ENCODE results near the gene MMP8.
"Not testable (repeated sequence)": the region's sequence is repeated elsewhere in the genome, so short reads cannot be mapped to it uniquely, and the experiment has no call there.

MMP8 gene

GRCh38 chr11:102751673-102752072, 26.9 kb upstream of the MMP8 start:
- Histone ChIP-seq H3K27me3 (ENCODE audit: low read depth, low read length) (no peaks in the 10 kb centered on the region), H3K36me3 (ENCODE audit: control insufficient read depth in 1 of 2, insufficient read depth in 2 of 2, low read length in 2 of 2) (no peaks in the 10 kb centered on the region), H3K27ac (ENCODE audit: low read length) (no peak overlapping the region), H3K4me3 (ENCODE audit: low read depth in 1 of 2, low read length in 2 of 2) (no peak overlapping the region), H3K4me1 (ENCODE audit: control insufficient read depth in 1 of 2, insufficient read depth in 2 of 2, low read length in 2 of 2) (no peaks in the 10 kb centered on the region), H3K9me3 (ENCODE audit: control insufficient read depth in 1 of 2, low read length in 2 of 2) (peaks cover 0 to 7% of the 10 kb centered on the region in 2 donors)

DNA sequence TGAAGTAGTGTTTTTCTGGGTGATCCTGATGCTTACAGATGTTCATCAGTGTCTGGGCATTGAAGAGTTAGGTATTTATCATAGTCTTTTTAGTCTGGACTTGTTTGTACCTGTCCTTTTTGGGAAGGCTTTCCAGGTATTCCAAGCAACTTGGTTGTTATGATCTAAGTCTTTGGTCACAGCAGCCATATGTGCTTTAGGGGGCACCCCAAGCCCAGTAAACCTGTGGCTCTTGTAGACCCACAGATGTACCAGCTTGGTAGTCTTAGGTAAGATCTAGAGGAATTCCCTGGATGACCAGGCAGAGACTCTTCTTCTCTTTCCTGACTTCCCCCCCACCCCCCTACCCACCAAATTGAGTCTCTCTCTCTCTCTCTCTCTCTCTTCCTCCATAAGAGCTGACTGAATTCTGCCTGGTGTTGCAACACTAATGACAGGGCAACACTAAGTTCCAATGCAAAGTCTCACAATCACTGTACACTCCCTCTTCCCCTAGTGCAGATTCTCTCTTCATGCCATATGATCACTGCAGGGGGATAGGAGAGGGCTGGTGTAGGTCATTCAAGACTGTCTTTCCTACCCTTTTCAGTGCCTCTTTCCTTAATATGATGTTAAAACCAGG, 24.5 kb upstream of the MMP8 start:
- H3K27ac ChIP-seq (ENCODE audit: low read length), result no peak overlapping the region
- no peaks in the 10 kb centered on the region for H3K36me3 ChIP-seq (ENCODE audit: control insufficient read depth in 1 of 2, insufficient read depth in 2 of 2, low read length in 2 of 2)
- no peaks in the 10 kb centered on the region for H3K4me1 ChIP-seq (ENCODE audit: control insufficient read depth in 1 of 2, insufficient read depth in 2 of 2, low read length in 2 of 2)
- no peaks in the 10 kb centered on the region for H3K27me3 ChIP-seq (ENCODE audit: low read depth, low read length)
- no peak overlapping the region for H3K4me3 ChIP-seq (ENCODE audit: low read depth in 1 of 2, low read length in 2 of 2)
- H3K9me3 ChIP-seq (ENCODE audit: control insufficient read depth in 1 of 2, low read length in 2 of 2), result peaks cover 0 to 7% of the 10 kb centered on the region in 2 donors

GRCh38 chr11:102746746-102747578, 22.2 kb upstream of the MMP8 start:
- H3K9me3 ChIP-seq (ENCODE audit: control insufficient read depth in 1 of 2, low read length in 2 of 2); H3K27ac ChIP-seq (ENCODE audit: low read length); H3K36me3 ChIP-seq (ENCODE audit: control insufficient read depth in 1 of 2, insufficient read depth in 2 of 2, low read length in 2 of 2); H3K4me1 ChIP-seq (ENCODE audit: control insufficient read depth in 1 of 2, insufficient read depth in 2 of 2, low read length in 2 of 2); H3K27me3 ChIP-seq (ENCODE audit: low read depth, low read length); H3K4me3 ChIP-seq (ENCODE audit: low read depth in 1 of 2, low read length in 2 of 2): not testable (repeated sequence)

DNA sequence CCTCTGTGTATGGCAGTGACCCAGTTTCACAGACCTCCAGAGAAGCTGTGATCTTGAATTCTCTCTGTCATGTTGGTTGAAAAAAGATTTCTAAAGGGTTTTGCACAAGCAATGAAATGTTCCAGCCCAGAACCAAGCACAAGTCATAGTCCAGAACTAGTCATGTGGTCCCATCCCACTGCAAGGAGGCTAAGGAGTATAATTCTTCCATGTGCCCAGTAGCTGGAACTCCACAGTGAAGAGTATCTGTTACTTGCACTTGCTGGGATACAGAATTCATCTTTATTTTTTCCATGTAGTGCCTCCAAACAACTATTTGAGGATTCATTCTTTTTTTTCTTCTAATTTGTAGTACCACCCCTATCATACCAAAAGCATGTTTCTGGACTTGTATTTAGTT, 9.9 kb upstream of the MMP8 start:
- H3K27me3 ChIP-seq (ENCODE audit: low read depth, low read length), result no peaks in the 10 kb centered on the region
- no peaks in the 10 kb centered on the region for H3K36me3 ChIP-seq (ENCODE audit: control insufficient read depth in 1 of 2, insufficient read depth in 2 of 2, low read length in 2 of 2)
- H3K27ac ChIP-seq (ENCODE audit: low read length), result no peak overlapping the region
- peaks cover 0 to 3% of the 10 kb centered on the region in 2 donors for H3K9me3 ChIP-seq (ENCODE audit: control insufficient read depth in 1 of 2, low read length in 2 of 2)
- no peaks in the 10 kb centered on the region for H3K4me1 ChIP-seq (ENCODE audit: control insufficient read depth in 1 of 2, insufficient read depth in 2 of 2, low read length in 2 of 2)
- H3K4me3 ChIP-seq (ENCODE audit: low read depth in 1 of 2, low read length in 2 of 2), result no peak overlapping the region

- H3K4me3 ChIP-seq (ENCODE audit: low read depth in 1 of 2, low read length in 2 of 2), result no peak overlapping the region
- no peak overlapping the region for H3K27ac ChIP-seq (ENCODE audit: low read length)
- no peaks in the 10 kb centered on the region for H3K27me3 ChIP-seq (ENCODE audit: low read depth, low read length)
- peaks cover 0 to 3% of the 10 kb centered on the region in 2 donors for H3K9me3 ChIP-seq (ENCODE audit: control insufficient read depth in 1 of 2, low read length in 2 of 2)
- H3K36me3 ChIP-seq (ENCODE audit: control insufficient read depth in 1 of 2, insufficient read depth in 2 of 2, low read length in 2 of 2), result no peaks in the 10 kb centered on the region
- no peaks in the 10 kb centered on the region for H3K4me1 ChIP-seq (ENCODE audit: control insufficient read depth in 1 of 2, insufficient read depth in 2 of 2, low read length in 2 of 2)
Observed at GRCh38 chr11:102733232-102733875, 8.6 kb upstream of the MMP8 start.

- H3K9me3 ChIP-seq (ENCODE audit: control insufficient read depth in 1 of 2, low read length in 2 of 2); H3K4me1 ChIP-seq (ENCODE audit: control insufficient read depth in 1 of 2, insufficient read depth in 2 of 2, low read length in 2 of 2); H3K36me3 ChIP-seq (ENCODE audit: control insufficient read depth in 1 of 2, insufficient read depth in 2 of 2, low read length in 2 of 2); H3K27ac ChIP-seq (ENCODE audit: low read length); H3K4me3 ChIP-seq (ENCODE audit: low read depth in 1 of 2, low read length in 2 of 2); H3K27me3 ChIP-seq (ENCODE audit: low read depth, low read length): not testable (repeated sequence)
Observed at GRCh38 chr11:102730944-102731343, 6.2 kb upstream of the MMP8 start.

- H3K36me3 ChIP-seq (ENCODE audit: control insufficient read depth in 1 of 2, insufficient read depth in 2 of 2, low read length in 2 of 2), result no peaks in the 10 kb centered on the region
- H3K27me3 ChIP-seq (ENCODE audit: low read depth, low read length), result no peaks in the 10 kb centered on the region
- H3K4me3 ChIP-seq (ENCODE audit: low read depth in 1 of 2, low read length in 2 of 2), result no peak overlapping the region
- H3K27ac ChIP-seq (ENCODE audit: low read length), result no peak overlapping the region
- no peaks in the 10 kb centered on the region for H3K9me3 ChIP-seq (ENCODE audit: control insufficient read depth in 1 of 2, low read length in 2 of 2)
- no peaks in the 10 kb centered on the region for H3K4me1 ChIP-seq (ENCODE audit: control insufficient read depth in 1 of 2, insufficient read depth in 2 of 2, low read length in 2 of 2)
Observed at GRCh38 chr11:102729849-102730815, 5.4 kb upstream of the MMP8 start.

GRCh38 chr11:102727890-102728289, 3.1 kb upstream of the MMP8 start:
- Histone ChIP-seq H3K27ac (ENCODE audit: low read length) (no peak overlapping the region), H3K9me3 (ENCODE audit: control insufficient read depth in 1 of 2, low read length in 2 of 2) (peaks cover 0 to 4% of the 10 kb centered on the region in 2 donors), H3K36me3 (ENCODE audit: control insufficient read depth in 1 of 2, insufficient read depth in 2 of 2, low read length in 2 of 2) (no peaks in the 10 kb centered on the region), H3K4me1 (ENCODE audit: control insufficient read depth in 1 of 2, insufficient read depth in 2 of 2, low read length in 2 of 2) (no peaks in the 10 kb centered on the region), H3K27me3 (ENCODE audit: low read depth, low read length) (no peaks in the 10 kb centered on the region), H3K4me3 (ENCODE audit: low read depth in 1 of 2, low read length in 2 of 2) (no peak overlapping the region)

GRCh38 chr11:102722821-102723220, 1.9 kb downstream of the MMP8 start:
- no peak overlapping the region for H3K4me3 ChIP-seq (ENCODE audit: low read depth in 1 of 2, low read length in 2 of 2)
- H3K36me3 ChIP-seq (ENCODE audit: control insufficient read depth in 1 of 2, insufficient read depth in 2 of 2, low read length in 2 of 2), result no peaks in the 10 kb centered on the region
- H3K4me1 ChIP-seq (ENCODE audit: control insufficient read depth in 1 of 2, insufficient read depth in 2 of 2, low read length in 2 of 2), result no peaks in the 10 kb centered on the region
- H3K27ac ChIP-seq (ENCODE audit: low read length), result no peak overlapping the region
- H3K27me3 ChIP-seq (ENCODE audit: low read depth, low read length), result no peaks in the 10 kb centered on the region
- H3K9me3 ChIP-seq (ENCODE audit: control insufficient read depth in 1 of 2, low read length in 2 of 2), result peaks cover 0 to 4% of the 10 kb centered on the region in 2 donors

DNA sequence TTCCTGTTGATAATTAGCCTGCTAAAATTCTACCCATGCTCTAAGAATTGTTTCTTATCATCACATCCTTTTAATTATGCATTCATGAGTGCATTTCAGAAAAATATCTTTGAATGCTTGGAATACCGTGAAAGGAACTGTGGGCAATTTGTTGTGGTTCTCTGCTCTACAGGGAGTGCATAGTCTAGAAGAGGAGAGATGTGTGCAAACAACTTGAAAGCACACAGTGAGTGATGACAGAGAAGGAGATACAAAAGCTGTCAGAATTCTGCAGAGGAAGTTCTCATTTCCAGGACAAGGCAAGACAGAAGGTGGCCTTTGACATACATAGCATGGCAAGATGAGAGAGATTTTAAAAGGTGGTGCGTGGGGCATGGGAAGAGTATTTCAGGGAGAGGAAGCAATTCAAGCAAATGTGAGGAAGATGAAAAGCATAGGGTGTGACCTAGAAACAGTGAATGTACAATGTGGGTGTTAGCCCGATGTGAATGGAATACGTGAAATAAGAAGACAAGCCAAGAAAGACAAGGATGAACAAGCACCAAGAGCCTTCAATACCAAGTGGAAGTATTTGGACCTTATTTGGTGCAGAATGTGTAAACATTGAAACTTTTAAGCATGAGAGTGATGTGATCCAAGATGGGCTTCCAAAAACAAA, 5.0 kb downstream of the MMP8 start:
- Histone ChIP-seq H3K9me3 (ENCODE audit: control insufficient read depth in 1 of 2, low read length in 2 of 2) (peaks cover 0 to 4% of the 10 kb centered on the region in 2 donors), H3K36me3 (ENCODE audit: control insufficient read depth in 1 of 2, insufficient read depth in 2 of 2, low read length in 2 of 2) (no peaks in the 10 kb centered on the region), H3K4me3 (ENCODE audit: low read depth in 1 of 2, low read length in 2 of 2) (no peak overlapping the region), H3K4me1 (ENCODE audit: control insufficient read depth in 1 of 2, insufficient read depth in 2 of 2, low read length in 2 of 2) (no peaks in the 10 kb centered on the region), H3K27ac (ENCODE audit: low read length) (no peak overlapping the region), H3K27me3 (ENCODE audit: low read depth, low read length) (no peaks in the 10 kb centered on the region)
